ENCODE measurements around the gene TTC12. TPM values are rescaled to one million over a fixed set of nuclear protein-coding genes. Genes with fewer than 3 reads are reported as not detected.
A peak's percentile ranks its signal among the peaks of the same experiment; 100 is the strongest.

Gene TTC12
- total RNA-seq, 1 donor from 2014 or later = 30.4 TPM

GRCh38 chr11:113270080-113270479 lies 44.3 kb upstream of the TTC12 start:
- no peak for DNase-seq (ENCODE audit: low spot score, unreplicated experiment)
- Mint-ChIP-seq H3K4me1 (ENCODE audit: low read depth) (peaks cover 4% of the 10 kb centered on the region), H3K36me3 (ENCODE audit: insufficient read depth) (no peaks in the 10 kb centered on the region), H3K27me3 (peaks cover 3% of the 10 kb centered on the region), H3K27ac (no peak overlapping the region), H3K9me3 (ENCODE audit: low read depth) (no peaks in the 10 kb centered on the region), H3K4me3 (ENCODE audit: low read depth) (no peak overlapping the region)
- no peak for TF ChIP-seq CTCF (IDR thresholded peaks at IDR 0.05; ENCODE audit: unreplicated experiment)

GRCh38 chr11:113271551-113272245 lies 42.7 kb upstream of the TTC12 start:
- peaks cover 4% of the 10 kb centered on the region for H3K4me1 Mint-ChIP-seq (ENCODE audit: low read depth)

GRCh38 chr11:113272281-113272680 lies 42.1 kb upstream of the TTC12 start:
- Mint-ChIP-seq H3K4me3 (ENCODE audit: low read depth) (no peak overlapping the region), H3K9me3 (ENCODE audit: low read depth) (no peaks in the 10 kb centered on the region), H3K27me3 (peaks cover 3% of the 10 kb centered on the region), H3K27ac (no peak overlapping the region), H3K4me1 (ENCODE audit: low read depth) (peaks cover 4% of the 10 kb centered on the region), H3K36me3 (ENCODE audit: insufficient read depth) (no peaks in the 10 kb centered on the region)
- TF ChIP-seq CTCF (IDR thresholded peaks at IDR 0.05; ENCODE audit: unreplicated experiment) = no peak
- DNase-seq (ENCODE audit: low spot score, unreplicated experiment) = no peak

More at GRCh38 chr11:113271551-113272245, 42.7 kb upstream of the TTC12 start:
- no peak for TF ChIP-seq CTCF (IDR thresholded peaks at IDR 0.05; ENCODE audit: unreplicated experiment)
- Mint-ChIP-seq H3K4me3 (ENCODE audit: low read depth) (no peak overlapping the region), H3K9me3 (ENCODE audit: low read depth) (no peaks in the 10 kb centered on the region), H3K27me3 (peaks cover 3% of the 10 kb centered on the region), H3K36me3 (ENCODE audit: insufficient read depth) (no peaks in the 10 kb centered on the region), H3K27ac (no peak overlapping the region)
- no peak for DNase-seq (ENCODE audit: low spot score, unreplicated experiment)

- Mint-ChIP-seq H3K4me1 (ENCODE audit: low read depth) (peaks cover 4% of the 10 kb centered on the region), H3K36me3 (ENCODE audit: insufficient read depth) (no peaks in the 10 kb centered on the region), H3K27ac (peak overlapping the region; percentile 50)
Observed at GRCh38 chr11:113272927-113273615, 41.3 kb upstream of the TTC12 start.

More at GRCh38 chr11:113272927-113273615, 41.3 kb upstream of the TTC12 start:
- Mint-ChIP-seq H3K4me3 (ENCODE audit: low read depth) (no peak overlapping the region), H3K27me3 (peaks cover 3% of the 10 kb centered on the region), H3K9me3 (ENCODE audit: low read depth) (no peaks in the 10 kb centered on the region)
- DNase-seq (ENCODE audit: low spot score, unreplicated experiment) = no peak
- no peak for TF ChIP-seq CTCF (IDR thresholded peaks at IDR 0.05; ENCODE audit: unreplicated experiment)

Measured in progenitor cell of endocrine pancreas (in vitro differentiated cells).